Stimulated activated CD8-positive, alpha-beta memory T cell treated with anti-CD3 and anti-CD28 coated beads, Interleukin-2, amount 100 ng/mL, for 48 hours (primary cell): ENCODE data around the gene ABTB2.
A peak's percentile ranks its signal among the peaks of the same experiment; 100 is the strongest.
"Not testable (repeated sequence)": the region's sequence is repeated elsewhere in the genome, so short reads cannot be mapped to it uniquely, and the experiment has no call there.

Experiments
- DNase-seq, 2 donors: peaks; one replicate each; pipeline ENCODE4 v3.0.0-alpha.2; 2020; ENCODE audit warnings: low read depth in 2 of 2

The ABTB2 gene

DNA sequence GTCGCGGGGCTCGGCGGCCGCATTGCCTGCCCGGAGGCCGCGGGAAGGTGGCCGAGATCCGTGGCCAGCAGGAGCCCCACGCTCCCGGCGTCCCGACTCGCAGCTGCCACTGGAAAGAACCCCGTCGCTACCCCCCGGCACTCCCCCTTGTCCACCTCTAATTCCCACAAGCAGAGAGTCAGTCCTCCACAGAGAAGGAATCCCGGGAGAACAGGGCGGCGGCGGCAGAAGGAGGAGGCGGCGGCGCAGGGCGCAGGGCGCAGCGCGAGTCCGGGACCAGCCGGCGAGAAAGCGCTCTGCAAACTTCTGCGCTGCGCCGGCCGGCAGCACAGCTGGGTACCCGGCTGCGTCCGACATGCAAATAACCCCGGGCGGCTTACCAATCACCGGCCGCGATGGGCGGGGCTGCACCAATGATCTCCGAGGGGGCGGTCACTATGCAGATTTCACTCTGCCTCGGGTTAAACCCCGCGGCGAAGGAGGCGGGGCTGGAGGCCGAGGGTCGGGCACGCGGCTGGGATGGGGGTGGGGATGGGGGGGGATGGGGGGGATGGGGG lies at the start of gene ABTB2:
TSS of gene ABTB2 (minus strand) at position 310 of the 557 bp plus-strand sequence.
- DNase-seq = peak; percentile 96 to 97

DNA sequence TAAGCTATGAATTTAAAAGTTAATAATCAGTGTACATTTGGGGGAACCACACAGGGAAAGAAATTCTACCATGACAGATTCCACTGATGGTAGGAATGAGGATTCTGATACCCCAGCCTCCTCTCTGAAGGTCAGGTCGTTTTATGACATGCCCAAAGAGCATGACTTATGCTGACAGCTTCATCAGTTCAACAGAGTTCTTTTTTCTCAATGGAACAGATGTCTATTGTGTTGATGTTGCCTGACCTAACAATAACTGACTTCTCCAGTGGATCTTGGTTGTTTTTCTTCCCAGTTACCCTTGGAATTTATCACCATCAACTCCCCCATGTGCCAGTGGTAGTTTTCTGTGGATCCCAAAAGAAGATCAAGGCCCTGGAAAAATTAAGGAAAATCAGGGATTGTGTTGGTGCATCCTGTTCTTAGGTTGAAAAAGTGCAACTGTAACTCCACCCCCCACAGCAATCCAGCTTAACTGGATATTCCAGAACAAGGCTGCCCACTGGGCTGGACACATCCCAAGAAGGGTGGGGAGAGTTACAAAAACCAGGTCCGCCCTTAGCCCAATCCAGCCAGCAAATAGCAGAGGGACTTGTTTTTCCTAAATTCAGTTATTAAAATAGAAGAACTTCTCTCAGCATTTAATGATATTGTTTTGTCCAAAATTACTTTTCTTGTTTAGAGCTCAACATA lies 49.5 kb upstream of the ABTB2 start:
- no peak for DNase-seq

DNA sequence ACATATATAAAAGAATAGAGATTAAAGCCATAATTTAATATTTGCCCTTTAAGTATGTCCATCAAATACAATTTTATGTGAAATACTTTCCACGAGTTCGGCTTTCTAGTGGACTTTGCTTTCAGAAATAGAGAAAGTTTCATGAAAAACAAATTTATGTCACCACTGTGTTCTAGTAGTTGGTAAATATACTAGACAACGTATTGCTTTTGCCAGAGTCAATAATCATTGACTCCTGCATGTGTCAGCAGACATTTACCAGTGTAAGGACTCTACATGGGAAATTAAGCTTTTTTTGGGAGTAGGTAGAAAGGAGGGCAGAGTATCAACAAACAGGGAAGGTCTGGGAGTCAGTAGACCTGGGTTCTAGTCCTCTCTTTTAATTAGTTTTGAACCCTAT lies 48.6 kb upstream of the ABTB2 start:
- no peak for DNase-seq

DNA sequence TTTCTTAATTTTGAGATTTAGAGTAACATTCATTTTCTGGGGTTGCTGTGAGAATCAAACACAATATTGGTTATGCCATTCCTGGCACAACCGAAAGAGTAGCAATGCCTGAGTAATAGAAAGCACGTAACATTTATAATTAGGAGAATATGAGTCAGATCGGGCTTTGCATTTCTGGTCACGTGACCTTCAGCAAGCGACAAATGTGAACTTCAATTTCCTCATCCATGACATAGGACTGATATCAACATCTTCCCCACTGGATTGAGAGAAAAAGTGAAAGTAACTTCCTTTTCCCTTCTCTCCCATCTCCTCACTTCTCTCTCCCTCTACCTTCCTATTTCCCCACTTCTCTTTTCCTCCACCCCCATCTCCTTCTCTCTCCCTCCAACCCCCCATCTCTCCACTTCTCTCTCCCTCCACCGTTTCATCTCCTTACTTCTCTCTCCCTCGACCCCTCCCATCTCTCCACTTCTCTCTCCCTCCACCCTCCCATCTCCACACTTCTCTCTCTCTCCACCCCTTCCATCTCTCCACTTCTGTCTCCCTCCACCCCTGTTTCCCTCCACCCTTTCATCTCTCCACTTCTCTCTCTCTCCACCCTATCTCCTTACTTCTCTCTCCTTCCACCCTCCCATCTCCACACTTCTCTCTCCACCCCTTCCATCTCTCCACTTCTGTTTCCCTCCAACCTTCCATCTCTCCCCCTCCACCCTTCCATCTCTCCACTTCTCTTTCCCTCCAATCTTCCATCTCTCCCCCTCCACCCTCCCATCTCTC lies 47.5 kb upstream of the ABTB2 start:
- no peak for DNase-seq

DNA sequence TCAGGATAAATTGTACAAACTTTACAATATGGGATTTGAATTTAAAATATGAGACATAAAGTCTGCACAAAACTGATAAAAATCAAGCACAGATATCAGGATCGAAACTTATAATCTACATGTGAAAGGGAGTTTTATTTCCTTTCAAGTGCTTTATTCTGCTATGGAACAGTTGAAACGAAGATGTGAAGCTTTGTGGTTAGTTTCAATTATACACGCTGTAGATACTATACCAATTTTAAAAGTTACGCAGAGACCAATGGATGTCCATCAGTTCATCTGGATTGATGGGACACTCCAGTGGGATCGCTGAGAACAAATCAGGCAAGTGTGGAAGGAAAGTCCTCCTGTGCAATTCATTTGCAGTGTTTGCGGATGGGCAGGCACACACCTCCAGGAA lies 46.5 kb upstream of the ABTB2 start:
- no peak for DNase-seq

DNA sequence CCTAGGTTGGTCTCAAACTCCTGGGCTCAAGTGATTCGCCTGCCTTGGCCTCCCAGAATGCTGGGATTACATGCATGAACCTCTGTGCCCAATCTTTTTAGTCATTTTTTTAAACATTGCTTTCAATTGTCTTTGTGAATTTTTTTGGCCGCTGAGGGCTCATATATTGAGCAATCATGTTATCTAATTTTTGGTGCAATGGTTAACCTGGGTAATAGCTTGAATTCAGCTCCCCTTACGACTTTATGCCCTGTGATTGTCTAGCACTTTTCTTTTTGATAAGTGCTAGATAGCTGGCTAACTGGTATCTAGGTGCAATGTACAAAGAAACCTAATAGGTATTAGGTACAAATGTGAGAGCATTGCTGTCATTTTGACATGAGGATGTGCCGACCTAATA lies 45.6 kb upstream of the ABTB2 start:
- no peak for DNase-seq

DNA sequence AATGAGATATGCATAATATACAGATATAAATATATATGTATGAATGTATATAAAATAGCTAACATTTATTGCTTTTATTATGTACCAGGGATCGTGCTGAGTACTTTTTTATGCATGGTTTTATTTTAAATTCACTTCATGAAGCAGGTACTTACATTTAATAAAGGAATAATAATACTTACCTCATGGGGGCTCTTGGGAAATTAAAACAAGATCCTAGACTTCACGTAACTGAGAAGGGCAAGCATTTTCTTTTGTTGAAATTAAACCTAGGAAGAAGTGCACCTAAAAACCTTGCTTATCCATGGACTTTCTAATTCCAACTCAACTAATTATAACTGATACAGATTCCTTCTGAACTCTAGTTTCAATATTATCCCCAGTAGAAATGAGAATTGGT lies 40.0 kb upstream of the ABTB2 start:
- no peak for DNase-seq

DNA sequence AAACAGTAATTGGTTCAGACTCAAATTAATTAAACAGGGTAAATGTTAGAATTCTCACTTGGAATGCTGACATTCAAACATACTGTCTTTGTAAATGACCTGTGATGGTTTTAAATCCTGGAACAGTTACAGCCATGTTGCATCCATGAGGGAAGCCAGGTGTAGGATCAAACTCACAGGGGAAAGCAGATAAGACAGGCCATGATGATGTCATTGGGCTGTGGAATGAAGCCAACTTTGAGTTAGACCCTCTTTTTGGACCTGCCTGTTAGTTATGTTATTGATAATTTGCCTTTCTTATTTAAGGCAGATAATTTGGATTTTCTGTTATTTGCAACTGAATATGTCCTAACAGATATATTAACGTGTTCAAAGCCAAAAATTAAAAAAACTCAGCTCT lies 39.3 kb upstream of the ABTB2 start:
- no peak for DNase-seq

DNA sequence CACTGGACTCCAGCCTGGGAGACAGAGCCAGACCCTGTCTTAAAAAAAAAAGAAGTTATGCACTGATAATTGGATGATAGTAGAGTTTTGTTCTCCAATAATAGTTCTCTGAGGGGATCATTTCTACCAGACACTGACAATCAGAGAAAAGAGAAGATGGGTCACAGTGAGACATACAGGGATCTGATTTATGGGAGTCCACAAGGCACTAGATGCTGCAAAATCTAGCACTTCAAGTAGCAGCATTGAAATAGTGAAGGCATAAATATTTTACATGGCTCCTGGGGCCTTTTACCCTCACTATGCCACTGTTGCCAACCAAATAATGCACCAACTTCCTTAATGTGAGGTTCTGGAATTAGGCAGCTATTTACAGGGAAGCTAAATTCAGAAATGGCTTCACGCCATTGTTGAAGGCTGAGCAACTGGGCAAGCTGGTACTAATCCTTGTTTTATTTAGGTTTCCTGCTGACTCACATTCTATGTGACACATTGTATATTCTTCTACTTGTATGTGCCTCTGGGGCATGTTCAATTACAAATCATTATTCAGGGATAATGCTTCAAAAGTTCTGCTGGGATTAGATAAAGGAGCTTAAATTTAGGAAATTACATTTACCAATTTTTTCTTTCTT lies 38.2 kb upstream of the ABTB2 start:
- no peak for DNase-seq

DNA sequence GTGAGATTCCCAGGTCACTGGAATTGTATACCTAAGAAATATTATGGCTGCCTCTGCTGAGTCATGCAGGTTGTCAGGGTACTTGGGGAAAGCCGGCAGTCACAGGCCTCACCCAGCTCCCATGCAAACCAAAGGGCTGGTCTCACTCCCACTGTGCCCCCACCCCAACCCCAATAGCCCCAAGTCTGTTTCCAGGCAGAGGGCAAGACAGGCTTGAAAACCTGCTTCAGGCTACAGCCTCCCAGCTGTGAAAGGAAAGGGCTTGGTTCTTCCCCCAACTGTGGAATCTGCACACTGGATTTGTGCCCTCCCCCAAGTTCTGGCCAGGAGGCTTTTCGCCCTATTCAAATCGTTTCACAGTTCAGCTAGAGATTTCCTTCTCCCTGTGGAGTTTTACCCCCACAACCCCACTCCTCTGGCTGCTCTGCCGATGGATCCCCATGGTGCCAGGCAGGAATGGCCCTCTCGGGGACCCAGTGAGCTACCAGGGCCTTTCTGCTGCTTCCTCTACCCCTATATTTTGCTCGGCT lies 37.0 kb upstream of the ABTB2 start:
- no peak for DNase-seq

DNA sequence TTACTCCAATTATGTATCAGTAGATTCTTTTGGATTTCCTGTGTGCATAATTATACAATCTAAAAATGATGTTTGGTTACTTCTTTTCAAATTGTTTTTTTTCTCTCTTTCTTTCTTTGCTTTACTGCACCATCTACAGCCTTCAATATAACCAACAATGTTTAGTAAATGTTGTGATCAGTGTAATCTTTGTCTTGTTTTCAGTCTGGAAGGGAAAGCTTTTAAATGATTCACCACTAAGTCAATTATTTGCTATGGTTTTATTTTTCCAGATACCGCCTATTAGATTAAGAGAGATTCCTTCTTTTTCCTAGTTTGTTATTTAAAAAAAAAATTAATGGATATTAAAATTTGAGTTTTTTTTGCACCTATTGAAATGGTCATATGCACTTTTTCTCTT lies 29.8 kb upstream of the ABTB2 start:
- no peak for DNase-seq

DNA sequence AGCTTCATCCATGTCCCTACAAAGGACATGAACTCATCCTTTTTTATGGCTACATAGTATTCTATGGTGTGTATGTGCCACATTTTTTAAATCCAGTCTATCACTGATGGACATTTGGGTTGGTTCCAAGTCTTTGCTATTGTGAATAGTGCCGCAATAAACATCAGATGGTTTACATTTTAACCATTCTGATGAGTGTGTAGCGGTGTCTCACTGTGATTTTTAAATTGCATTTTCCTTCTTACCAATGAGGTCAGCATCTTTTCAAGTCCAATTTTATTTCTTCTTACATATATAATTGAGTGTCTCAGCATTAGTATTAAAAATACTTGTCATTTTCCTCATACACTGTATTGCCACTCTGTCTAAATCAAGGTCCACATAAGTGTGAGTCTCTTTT lies 28.5 kb upstream of the ABTB2 start:
- DNase-seq = not testable (repeated sequence)

DNA sequence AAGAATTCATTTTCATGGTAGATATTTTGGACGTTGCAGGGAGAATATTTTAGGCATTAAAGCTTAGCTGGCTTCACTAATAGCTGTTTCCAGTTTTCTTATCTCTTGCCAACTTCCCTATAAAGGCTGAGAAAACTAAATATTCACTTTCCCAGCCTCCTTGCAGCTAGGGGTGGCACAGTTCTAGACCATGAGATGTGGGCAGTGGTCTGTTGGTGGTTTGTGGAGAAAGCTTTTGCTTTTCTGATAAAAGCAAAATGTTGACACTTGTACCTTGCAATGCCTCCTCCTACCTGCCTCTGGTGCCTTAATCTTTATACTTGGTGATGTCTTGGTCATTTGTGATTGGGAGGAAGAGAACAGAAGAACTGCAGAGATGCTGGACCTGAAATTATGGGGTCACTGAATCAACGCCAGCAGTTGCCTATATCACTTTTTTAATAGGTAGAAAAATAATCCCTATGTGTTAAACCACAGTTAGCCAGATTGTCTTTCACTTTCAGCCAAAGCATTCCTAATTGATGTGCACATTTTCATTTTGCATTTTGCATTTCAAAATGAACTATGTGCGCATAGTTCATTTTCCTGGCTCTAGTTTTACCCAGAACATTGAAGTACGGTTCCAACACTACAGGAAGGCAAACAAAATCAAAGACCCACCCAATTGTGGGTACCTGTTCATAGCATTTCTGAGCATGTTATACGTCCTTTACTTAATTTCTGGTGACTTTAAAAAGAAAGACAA lies 24.9 kb upstream of the ABTB2 start:
- no peak for DNase-seq

DNA sequence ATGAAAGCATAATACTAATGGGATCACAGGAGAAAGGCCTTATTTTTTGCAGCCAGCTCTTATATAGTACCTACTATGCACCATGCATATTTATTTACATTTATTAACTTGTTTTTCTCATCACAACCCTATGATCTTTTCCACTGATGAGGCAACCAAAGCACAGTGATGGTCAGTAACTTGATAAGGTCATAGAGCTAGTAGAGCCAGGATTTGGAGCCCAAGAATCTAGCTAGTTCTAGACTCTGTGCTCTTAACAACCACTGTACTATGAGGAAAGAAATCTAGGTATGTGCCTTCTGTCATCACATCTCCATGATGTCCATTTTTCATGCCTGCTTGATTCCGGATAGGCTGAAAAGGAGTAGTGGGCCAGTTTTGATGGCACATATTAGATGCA lies 24.0 kb upstream of the ABTB2 start:
- DNase-seq = no peak

DNA sequence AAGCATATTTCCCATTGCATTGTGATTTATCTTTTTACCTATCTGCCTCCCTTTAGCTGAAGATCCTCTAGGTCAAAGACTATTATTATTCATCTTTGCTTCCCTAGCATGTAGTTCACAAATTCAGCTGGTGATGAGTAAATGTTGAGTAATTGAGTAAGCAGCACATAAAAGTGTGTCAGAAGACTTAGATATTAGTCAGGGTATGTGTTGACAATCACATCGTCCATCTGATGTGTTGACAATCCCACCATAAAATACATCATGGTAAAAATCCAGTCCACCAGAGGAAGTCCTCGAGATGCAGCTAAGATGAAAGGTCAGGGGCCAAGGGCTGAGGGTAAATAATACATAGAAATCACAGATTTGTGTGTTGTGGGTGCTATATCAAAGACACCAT lies 22.9 kb upstream of the ABTB2 start:
- no peak for DNase-seq

DNA sequence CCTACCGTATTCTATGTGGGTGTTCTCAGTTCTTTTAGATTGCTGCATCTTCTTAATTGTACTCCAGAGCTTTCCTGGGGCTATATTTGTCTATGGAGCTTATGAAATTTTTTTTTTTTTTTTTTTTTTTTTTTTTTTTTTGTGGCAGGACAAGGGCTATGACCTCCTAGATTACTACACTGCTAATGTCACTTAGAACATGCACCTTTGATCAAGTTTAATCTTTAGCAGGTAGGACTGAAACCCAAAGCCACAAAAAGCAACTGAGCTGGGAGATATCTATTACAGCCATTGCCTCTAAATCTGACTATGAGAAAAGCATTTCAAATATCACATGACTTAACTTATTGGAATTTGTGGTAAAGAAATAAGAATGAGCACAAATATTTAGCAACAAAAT lies 21.7 kb upstream of the ABTB2 start:
- DNase-seq = no peak

DNA sequence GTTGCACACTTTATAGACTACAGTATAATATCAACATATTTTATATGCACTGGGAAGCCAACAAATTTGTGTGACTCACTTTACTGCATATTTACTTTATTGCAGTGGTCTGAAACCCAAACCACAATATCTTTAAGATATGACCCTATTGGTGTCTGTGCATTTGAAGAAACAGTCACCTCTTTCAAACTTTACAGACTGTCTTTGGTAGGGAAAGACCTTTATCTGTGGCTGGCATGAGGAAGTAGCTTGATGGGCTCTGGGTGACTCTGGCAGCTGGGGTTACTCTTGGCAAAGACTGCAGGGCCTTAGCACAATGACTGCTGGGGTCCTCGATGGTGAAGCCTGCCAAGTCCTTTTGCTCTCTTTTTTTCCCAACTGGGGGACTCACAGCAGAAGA lies 21.3 kb upstream of the ABTB2 start:
- DNase-seq = no peak

DNA sequence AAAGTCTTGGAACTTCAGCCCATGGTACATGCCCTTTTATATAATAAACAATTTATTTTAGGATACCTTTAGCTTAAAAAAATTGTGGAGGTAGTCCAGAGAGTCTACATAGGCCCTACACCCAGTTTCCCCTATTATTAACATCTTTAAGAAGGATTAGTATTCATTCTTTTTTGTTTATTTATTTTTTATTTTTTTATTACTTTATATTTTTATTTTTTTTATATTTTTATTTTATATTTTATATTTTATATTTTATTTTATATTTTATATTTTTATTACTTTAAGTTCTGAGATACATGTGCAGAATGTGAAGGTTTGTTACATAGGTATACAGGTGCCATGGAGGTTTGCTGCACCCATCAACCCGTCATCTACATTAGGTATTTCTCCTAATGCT lies 15.9 kb upstream of the ABTB2 start:
- DNase-seq = no peak

DNA sequence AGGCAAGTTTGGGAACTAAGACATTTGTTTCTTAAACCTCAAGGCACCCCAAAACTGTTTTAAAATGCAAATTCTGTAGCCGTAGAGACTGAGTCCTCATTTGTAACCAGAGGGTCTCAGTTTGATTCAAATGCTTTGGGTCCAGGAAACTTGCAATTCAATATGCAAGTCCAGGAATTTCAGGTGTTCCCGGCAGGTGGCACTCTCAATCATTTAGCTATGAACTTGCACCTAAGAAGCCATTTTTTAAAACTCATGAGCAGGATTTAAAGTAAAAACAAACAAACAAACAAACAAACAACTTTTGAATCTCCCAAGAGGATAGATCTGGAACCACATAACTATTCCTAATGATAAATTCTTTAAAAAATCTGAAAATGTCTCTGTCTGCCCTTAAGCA lies 8.7 kb upstream of the ABTB2 start:
- DNase-seq = no peak

DNA sequence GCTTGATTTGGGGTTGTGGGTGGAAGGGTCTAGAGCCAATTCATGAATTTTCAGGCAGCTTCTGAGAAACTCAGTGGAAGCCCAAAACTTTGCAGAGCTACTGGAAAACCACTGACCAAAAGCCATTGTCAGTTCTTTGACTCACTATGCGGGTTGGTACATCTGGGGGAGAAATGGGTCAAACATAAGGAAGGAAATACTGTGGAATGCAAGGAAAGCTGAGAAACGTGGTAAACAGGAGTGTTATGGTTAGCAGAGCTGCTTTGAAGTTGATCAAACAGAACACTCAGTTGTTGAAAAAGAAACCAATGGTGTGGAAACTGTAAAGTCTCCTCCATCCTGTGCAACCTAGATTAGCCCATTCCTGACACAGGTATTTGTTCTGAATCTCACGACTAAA lies 6.3 kb upstream of the ABTB2 start:
- no peak for DNase-seq

DNA sequence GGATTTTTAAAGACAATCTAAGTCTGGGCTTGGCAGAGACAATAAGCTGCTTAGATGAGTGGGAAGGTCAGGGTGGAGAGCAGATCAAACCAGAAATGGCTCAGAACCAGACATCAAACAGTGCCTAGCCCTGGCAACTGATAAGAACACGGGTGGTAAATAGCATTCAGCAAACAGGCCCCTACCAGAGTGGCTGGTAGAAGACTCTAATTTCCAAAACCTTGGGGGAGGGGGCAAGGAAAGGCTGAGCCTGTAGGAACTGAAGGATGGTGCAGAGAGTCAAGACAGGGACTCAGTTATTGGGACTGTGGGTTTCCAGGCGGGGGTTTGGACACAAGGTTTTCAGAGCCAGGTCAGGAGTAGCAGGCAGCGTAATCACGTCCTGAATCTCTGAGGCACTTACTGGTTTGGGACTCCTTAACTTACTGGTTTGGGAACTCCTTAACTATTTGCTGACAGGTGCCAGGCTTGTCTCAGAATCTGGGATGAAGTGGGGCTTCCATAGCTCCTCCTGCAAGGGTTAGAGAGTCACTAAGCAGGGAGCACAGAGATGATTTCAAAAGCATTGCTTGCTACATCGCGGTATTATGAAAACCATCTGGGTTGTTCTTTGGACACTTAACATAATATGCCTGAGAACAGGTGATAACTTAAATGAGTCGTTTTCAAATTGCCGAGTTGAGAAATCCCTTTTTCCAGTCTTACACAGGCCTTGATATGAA lies 5.7 kb upstream of the ABTB2 start:
- no peak for DNase-seq
